NCI-H526 treated with DMSO at 0.1 percent for 48 hours (cell line): ENCODE measurements around the gene PRKCI.
"Not testable (repeated sequence)": the region's sequence is repeated elsewhere in the genome, so short reads cannot be mapped to it uniquely, and the experiment has no call there.

Experiments
- DNase-seq: peaks from one replicate; lab custom pipeline; 2025; lab: John Stamatoyannopoulos, UW

Gene PRKCI

DNA sequence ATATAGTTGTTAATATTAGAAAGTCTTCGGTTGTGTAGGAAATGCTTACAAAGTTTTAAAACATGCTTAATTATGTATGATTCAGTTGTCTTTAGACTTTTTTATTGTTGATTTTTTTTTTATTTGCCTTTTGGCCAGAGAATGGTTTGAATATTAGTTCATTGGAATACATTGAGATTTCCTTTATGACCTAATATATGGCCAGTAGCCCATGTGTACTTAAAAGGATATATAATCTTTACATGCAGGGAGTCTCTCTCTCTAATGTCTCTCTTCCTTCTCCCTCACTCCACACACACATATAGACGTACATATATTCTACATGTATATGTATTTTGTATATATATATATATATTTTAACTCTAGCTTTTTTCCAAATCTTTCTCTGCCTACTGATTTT is 68.0 kb downstream of the PRKCI start:
- DNase-seq, result no peak

- DNase-seq, result no peak
Observed at GRCh38 chr3:170295586-170295985, 73.4 kb downstream of the PRKCI start.

GRCh38 chr3:170296703-170297102 is 74.5 kb downstream of the PRKCI start:
- DNase-seq, result no peak

DNA sequence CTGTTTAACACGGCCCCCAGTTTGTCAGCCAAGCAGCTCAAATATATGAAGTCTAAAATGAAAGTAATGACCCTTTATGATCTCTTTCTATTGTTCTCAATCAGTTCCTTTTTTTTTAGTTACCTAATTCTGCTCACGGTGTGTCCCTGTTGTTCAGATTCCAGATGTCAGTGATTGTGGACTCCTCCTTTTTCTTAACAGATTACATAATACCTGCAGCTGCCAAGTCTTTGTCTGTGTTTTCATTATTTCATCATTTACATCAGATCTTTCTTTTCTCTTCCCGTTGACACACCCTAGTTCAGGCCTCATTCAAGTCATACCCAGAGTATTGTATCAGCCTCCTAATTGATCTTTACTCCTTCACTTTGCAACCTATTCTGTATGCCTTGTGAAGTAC is 79.2 kb downstream of the PRKCI start:
- DNase-seq, result no peak

GRCh38 chr3:170302008-170302407 is 79.8 kb downstream of the PRKCI start:
- DNase-seq, result no peak

- no peak for DNase-seq
Observed at GRCh38 chr3:170306015-170306414, 83.8 kb downstream of the PRKCI start.

DNA sequence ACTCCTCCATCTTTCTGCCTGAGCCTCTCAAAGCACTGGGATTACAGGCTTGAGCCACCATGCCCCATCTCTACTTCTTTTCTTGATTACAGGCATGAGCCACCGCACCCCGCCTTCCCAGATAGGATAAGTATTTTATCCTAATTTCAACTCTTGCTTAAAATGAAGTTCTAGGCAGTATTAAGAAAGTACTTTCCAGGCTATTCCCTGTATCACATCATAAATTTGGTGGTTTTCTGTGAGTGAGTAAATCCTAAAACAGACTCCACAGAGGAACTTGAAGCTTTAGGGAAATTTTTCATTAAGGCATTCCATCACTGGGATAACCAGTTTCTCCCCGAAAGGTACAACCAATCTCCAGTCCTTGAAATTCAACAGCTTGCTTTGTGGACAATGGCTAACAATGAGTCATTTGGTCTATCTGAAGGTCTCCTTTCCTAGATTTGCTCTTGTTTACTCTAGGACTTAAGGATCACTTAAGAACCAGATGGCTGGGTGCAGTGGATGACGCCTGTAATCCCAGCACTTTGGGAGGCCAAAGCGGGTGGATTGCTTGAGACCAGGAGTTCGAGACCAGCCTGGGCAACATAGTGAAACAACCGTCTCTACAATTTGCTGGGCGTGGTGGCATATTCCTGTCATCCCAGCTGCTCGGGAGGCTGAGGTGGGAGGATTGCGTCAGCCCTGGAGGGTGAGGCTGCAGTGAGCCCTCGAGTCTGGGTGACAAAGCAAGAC is 85.6 kb downstream of the PRKCI start:
- DNase-seq, result no peak

- no peak for DNase-seq
Observed at GRCh38 chr3:170309046-170309445, 86.8 kb downstream of the PRKCI start.

DNA sequence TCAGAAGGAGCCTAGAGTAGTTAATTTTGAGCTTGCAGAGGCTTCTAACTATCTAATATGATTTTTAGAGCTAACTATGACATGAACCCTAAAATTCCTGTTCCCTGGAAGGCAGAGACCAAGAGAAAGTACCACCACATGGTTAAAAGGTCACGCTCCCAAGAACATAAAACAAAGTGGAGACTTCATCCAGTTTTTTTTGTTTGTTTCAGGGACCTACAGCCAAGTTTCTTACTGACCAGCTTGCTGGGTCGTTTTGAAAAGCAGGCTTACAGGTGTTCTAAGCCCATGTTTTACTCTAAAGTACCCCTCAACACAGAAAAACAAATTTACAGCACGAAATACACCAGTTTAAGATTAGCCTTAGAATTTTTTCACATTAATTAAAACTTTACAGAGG is 95.7 kb downstream of the PRKCI start:
- no peak for DNase-seq

DNA sequence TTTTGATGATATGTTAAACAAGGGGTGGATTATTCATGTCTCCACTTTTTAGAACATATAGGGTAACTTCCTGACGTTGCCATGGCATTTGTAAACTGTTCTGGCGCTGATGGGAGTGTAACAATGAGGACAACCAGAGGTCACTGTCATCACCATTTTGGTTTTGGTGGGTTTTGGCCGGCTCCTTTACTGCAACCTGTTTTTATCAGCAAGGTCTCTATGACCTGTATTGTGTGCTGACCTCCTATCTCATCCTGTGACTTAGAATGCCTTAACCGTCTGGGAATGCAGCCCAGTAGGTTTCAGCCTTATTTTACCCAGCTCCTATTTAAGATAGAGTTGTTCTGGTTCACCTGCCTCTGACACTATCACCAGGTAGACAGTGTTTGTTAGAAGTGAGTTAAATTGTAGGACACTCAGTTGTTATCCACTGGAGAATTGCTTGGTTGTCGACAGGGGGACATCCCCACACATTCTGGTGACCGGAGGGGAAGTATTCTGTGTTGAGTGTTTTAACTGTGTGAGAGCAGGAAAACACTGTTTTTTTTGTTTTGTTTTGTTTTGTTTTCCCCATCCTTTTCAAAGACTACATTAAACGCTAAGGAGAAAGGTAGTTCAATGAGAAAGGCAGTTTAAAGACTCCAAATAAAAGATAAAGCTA is 98.4 kb downstream of the PRKCI start:
- DNase-seq, result no peak

GRCh38 chr3:170321321-170322034 is 99.3 kb downstream of the PRKCI start:
- DNase-seq, result no peak

- no peak for DNase-seq
Observed at GRCh38 chr3:170322566-170323269, 100.5 kb downstream of the PRKCI start.

DNA sequence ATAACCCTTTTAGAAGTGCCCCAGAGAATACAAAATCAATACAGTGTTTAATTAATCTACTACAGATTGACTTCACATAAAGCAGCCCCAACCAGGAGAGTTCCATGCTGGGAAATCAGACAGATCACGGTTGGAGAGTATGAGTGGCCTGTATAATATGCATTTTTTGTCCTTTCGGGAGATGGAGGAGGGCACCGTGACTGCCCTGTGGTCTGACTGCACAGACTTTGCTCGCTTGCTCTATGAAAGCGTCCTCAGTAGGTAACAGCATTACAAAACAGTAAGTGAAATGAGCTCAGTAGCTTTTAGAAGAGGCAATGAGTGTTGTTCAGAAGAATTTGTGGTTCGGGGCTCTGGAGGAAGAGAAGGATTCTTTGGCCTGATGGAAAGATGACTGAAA is 101.1 kb downstream of the PRKCI start:
- DNase-seq, result no peak

GRCh38 chr3:170324962-170325361 is 102.7 kb downstream of the PRKCI start:
- no peak for DNase-seq

- DNase-seq, result no peak
Observed at GRCh38 chr3:170327040-170327808, 105.0 kb downstream of the PRKCI start.

- DNase-seq, result not testable (repeated sequence)
Observed at GRCh38 chr3:170327868-170328548, 105.8 kb downstream of the PRKCI start.

DNA sequence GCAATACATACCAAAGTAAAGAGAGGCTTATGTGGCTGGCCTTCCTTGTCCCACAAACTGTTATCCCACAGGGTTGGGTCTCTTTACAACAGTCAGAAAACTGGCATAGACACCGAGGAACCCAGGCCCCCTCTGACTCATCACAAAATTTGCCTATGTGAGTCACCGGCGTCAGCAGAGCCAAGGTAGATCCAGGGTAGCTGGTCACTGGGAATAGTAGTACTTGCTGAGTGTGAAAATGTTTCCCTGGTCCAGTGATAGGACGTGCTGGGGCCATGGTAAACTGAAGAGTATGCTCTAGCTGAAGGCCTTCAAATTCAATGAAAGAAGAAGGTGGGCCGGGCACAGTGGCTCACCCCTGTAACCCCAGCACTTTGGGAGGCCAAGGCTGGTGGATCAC is 108.1 kb downstream of the PRKCI start:
- no peak for DNase-seq

DNA sequence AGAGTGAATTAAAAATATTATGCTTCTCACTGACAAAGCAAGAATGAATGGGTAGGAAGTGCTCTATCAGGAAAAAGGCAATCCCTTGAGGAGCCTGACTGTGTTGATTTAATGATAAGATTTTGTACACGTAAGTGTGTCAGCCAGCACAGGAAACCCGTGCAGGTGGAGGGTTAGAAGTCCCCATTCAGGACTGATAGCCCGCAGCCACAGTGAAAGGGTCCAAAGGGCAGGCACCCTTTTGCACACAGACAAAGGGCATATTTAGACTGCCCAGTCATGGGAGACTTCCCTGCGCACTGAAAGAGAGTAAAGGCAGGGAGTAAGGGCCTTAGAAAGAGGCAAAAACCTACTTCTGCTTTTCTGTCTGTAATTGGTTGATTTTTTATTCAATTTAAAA is 108.9 kb downstream of the PRKCI start:
- DNase-seq, result peak; percentile 9

GRCh38 chr3:170337420-170337819 is 115.2 kb downstream of the PRKCI start:
- DNase-seq, result no peak

- no peak for DNase-seq
Observed at GRCh38 chr3:170338690-170339340, 116.6 kb downstream of the PRKCI start.

DNA sequence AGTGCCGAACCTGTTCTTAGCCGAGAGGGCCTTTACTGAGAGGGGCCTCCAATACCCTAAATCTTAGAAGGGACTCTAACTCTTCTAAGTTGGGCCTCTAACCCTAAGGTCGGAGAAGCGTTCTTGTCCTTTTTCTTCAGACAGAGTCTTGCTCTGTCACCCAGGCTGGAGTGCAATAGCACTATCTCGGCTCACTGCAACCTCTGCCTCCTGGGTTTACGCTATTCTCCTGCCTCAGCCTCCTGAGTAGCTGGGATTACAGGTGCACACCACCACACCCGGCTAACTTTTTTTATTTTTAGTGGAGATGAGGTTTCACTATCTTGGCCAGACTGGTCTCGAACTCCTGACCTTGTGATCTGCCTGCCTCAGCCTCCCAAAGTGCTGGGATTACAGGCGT is 120.0 kb downstream of the PRKCI start:
- not testable (repeated sequence) for DNase-seq
